H1 (cell line): ENCODE results near the gene MARK3. TPM values are rescaled to one million over a fixed set of nuclear protein-coding genes. Genes with fewer than 3 reads are reported as not detected.

Source experiments
- CTCF ChIA-PET: fragments of 300-600 bp; sonication (Branson Sonifier 250); formaldehyde crosslinking; loops from one replicate; lab custom pipeline; 2021; ENCODE audit not compliant: partially characterized antibody; lab: Charles Lee
- POLR2A ChIA-PET: fragments of 300-600 bp; sonication (Branson Sonifier 250); formaldehyde crosslinking; loops from one replicate; lab custom pipeline; 2021; ENCODE audit warnings: inconsistent platforms; ENCODE audit not compliant: partially characterized antibody; lab: Charles Lee
- DNase-seq, 2 experiments: peaks; one replicate each; pipeline versions ENCODE4 v3.0.0 to v3.0.0-alpha.2; 2010 to 2022; ENCODE audit warnings: low spot score in 2 of 2, low read depth in 1 of 2, mixed read lengths in 1 of 2
- FAIRE-seq: peaks from 2 replicates; lab custom pipeline; 2011; peaks lifted over from hg19 to GRCh38; lab: Jason Lieb, UNC
- H2AFZ ChIP-seq: 2 replicates; pipeline ENCODE4 v1.8.1; 2012; ENCODE audit warnings: low read length, inconsistent platforms
- H2AK5ac ChIP-seq: 2 replicates; pipeline ENCODE4 v1.6.1; 2013; ENCODE audit warnings: low read depth, low read length
- H2BK120ac ChIP-seq: replicated peaks from 2 replicates; pipeline ENCODE3; 2013; ENCODE audit warnings: low read depth, low read length, inconsistent platforms
- H2BK12ac ChIP-seq: 2 replicates; pipeline ENCODE4 v1.6.1; 2013; ENCODE audit warnings: low read depth, low read length
- H2BK15ac ChIP-seq: 2 replicates; pipeline ENCODE4 v1.6.1; 2013; ENCODE audit warnings: low read length
- H2BK20ac ChIP-seq: 2 replicates; pipeline ENCODE4 v1.6.1; 2013; ENCODE audit warnings: low read length
- H2BK5ac ChIP-seq: 2 replicates; pipeline ENCODE4 v1.6.1; 2013; ENCODE audit warnings: low read depth, low read length
- H3K14ac ChIP-seq: 2 replicates; pipeline ENCODE4 v1.6.1; 2013; ENCODE audit warnings: inconsistent platforms; ENCODE audit not compliant: insufficient read length
- H3K18ac ChIP-seq: 2 replicates; pipeline ENCODE4 v1.6.1; 2013; ENCODE audit warnings: low read length; ENCODE audit errors: extremely low read depth
- H3K23ac ChIP-seq: 2 replicates; pipeline ENCODE4 v1.6.1; 2013; ENCODE audit warnings: inconsistent platforms; ENCODE audit not compliant: insufficient read length
- H3K23me2 ChIP-seq: 2 replicates; pipeline ENCODE4 v1.6.1; 2013; ENCODE audit warnings: low read depth, low read length
- H3K27ac ChIP-seq: 2 replicates; pipeline ENCODE4 v1.6.1; 2011; ENCODE audit warnings: low read depth, low read length, inconsistent platforms
- H3K27me3 ChIP-seq, 4 experiments: replicated peaks in 1 of 4; 1 replicate in 1 of 4; 2 replicates in 3 of 4; pipeline versions ENCODE4 v1.6.1 to v1.8.1; 2011 to 2013; ENCODE audit warnings: low read length in 3 of 4, mild to moderate bottlenecking in 3 of 4, inconsistent platforms in 2 of 4, mixed read lengths in 2 of 4, moderate library complexity in 1 of 4; ENCODE audit not compliant: control insufficient read depth in 3 of 4, insufficient read depth in 3 of 4; ENCODE audit errors: extremely low read depth in 1 of 4
- H3K36me3 ChIP-seq, 4 experiments: 2 replicates each; pipeline versions ENCODE4 v1.6.1 to v1.8.1; 2011 to 2013; ENCODE audit warnings: mild to moderate bottlenecking in 4 of 4, low read length in 3 of 4, moderate library complexity in 2 of 4, control low read depth in 1 of 4, inconsistent platforms in 1 of 4; ENCODE audit not compliant: insufficient read depth in 4 of 4, control insufficient read depth in 2 of 4
- H3K4ac ChIP-seq: replicated peaks from 2 replicates; pipeline ENCODE3; 2013; ENCODE audit warnings: low read length, low read depth, mixed read lengths, inconsistent platforms; ENCODE audit not compliant: insufficient read length
- H3K4me1 ChIP-seq, 4 experiments: replicated peaks in 1 of 4; 1 replicate in 1 of 4; 2 replicates in 3 of 4; pipeline versions ENCODE4 v1.6.1 to v1.8.1; 2011 to 2013; ENCODE audit warnings: low read length in 3 of 4, inconsistent platforms in 2 of 4, mixed read lengths in 1 of 4; ENCODE audit not compliant: insufficient read depth in 4 of 4, control insufficient read depth in 3 of 4
- H3K4me2 ChIP-seq, 2 experiments: 2 replicates each; pipeline versions ENCODE4 v1.6.1 to v1.8.1; 2011 to 2013; ENCODE audit warnings: low read depth in 2 of 2, low read length in 2 of 2, control low read depth in 1 of 2, inconsistent platforms in 1 of 2, mild to moderate bottlenecking in 1 of 2; ENCODE audit not compliant: insufficient read depth in 1 of 2
- H3K4me3 ChIP-seq, 4 experiments: fragments of 200-600, 300-600 bp in 1 of 4; sonication (generic), shearing (Covaris generic), sonication (Bioruptor Twin) in 1 of 4; 2 replicates each; pipeline versions ENCODE4 v1.5.1 to v1.8.1; 2011 to 2016; ENCODE audit warnings: low read length in 4 of 4, low read depth in 3 of 4, control low read depth in 2 of 4, inconsistent platforms in 2 of 4, mild to moderate bottlenecking in 2 of 4, mixed read lengths in 1 of 4, moderate library complexity in 1 of 4; ENCODE audit not compliant: insufficient read depth in 2 of 4; ENCODE audit errors: extremely low read depth in 1 of 4
- H3K56ac ChIP-seq: replicated peaks from 2 replicates; pipeline ENCODE3; 2013; ENCODE audit warnings: low read depth, mild to moderate bottlenecking, mixed read lengths, low read length, inconsistent platforms; ENCODE audit not compliant: insufficient read length
- H3K79me1 ChIP-seq: 2 replicates; pipeline ENCODE4 v1.6.1; 2013; ENCODE audit warnings: low read depth, low read length, control low read depth
- H3K79me2 ChIP-seq, 2 experiments: 2 replicates each; pipeline versions ENCODE4 v1.6.1 to v1.8.1; 2012 to 2013; ENCODE audit warnings: low read length in 2 of 2, mild to moderate bottlenecking in 2 of 2, inconsistent platforms in 1 of 2; ENCODE audit not compliant: insufficient read depth in 2 of 2, control insufficient read depth in 1 of 2
- H3K9ac ChIP-seq, 4 experiments: replicated peaks in 1 of 4; 1 replicate in 1 of 4; 2 replicates in 3 of 4; pipeline versions ENCODE4 v1.6.1 to v1.8.1; 2011 to 2013; ENCODE audit warnings: low read depth in 3 of 4, low read length in 3 of 4, control low read depth in 2 of 4, mild to moderate bottlenecking in 2 of 4, moderate library complexity in 2 of 4, inconsistent platforms in 1 of 4; ENCODE audit errors: extremely low read depth in 1 of 4
- H3K9me3 ChIP-seq, 2 experiments: 2 replicates each; pipeline versions ENCODE4 v1.6.1 to v1.8.1; 2012 to 2013; ENCODE audit warnings: mild to moderate bottlenecking in 2 of 2, moderate library complexity in 2 of 2, control low read depth in 1 of 2, inconsistent platforms in 1 of 2, low read depth in 1 of 2, low read length in 1 of 2, mixed read lengths in 1 of 2; ENCODE audit not compliant: insufficient read depth in 2 of 2
- H4K20me1 ChIP-seq, 2 experiments: replicated peaks in 1 of 2; 2 replicates each; pipeline versions ENCODE3 to v1.8.1; 2011 to 2013; ENCODE audit warnings: inconsistent platforms in 2 of 2, low read length in 2 of 2, mild to moderate bottlenecking in 1 of 2; ENCODE audit not compliant: insufficient read depth in 2 of 2, control insufficient read depth in 1 of 2
- H4K5ac ChIP-seq: 2 replicates; pipeline ENCODE4 v1.6.1; 2013; ENCODE audit warnings: low read length, low read depth, mixed read lengths, inconsistent platforms; ENCODE audit not compliant: insufficient read length
- H4K8ac ChIP-seq: 2 replicates; pipeline ENCODE4 v1.8.0; 2013; ENCODE audit warnings: mild to moderate bottlenecking, moderate library complexity, low read length, inconsistent platforms; ENCODE audit not compliant: insufficient read depth; ENCODE audit errors: extremely low read depth
- H4K91ac ChIP-seq: replicated peaks from 2 replicates; pipeline ENCODE3; 2013; ENCODE audit warnings: low read length, mixed read lengths, inconsistent platforms; ENCODE audit not compliant: insufficient read length
- BRCA1 ChIP-seq: IDR thresholded peaks from 2 replicates; pipeline ENCODE4 v1.6.1; 2012; ENCODE audit warnings: low read depth, low read length, improper control_type of control experiment
- JUN ChIP-seq: IDR thresholded peaks from 2 replicates; pipeline ENCODE4 v1.6.1; 2011; ENCODE audit warnings: low read depth, mild to moderate bottlenecking, improper control_type of control experiment, low read length
- MAFK ChIP-seq: IDR thresholded peaks from 2 replicates; pipeline ENCODE4 v1.6.1; 2012; ENCODE audit warnings: low read depth, mild to moderate bottlenecking, improper control_type of control experiment, low read length
- WGBS, 2 experiments: shearing (Covaris generic) in 1 of 2; methylation state at CpG; one replicate each; pipeline versions ENCODE4 v1.1.6 to v1.1.7; 2013 to 2015; ENCODE audit warnings: low lambda C conversion rate in 2 of 2, mixed read lengths in 2 of 2, inconsistent platforms in 1 of 2, low coverage in 1 of 2, missing lambda C conversion rate in 1 of 2; ENCODE audit not compliant: insufficient replicate concordance in 2 of 2, insufficient coverage in 1 of 2, insufficient read length in 1 of 2; ENCODE audit errors: extremely low coverage in 1 of 2, missing lambda C conversion rate in 1 of 2; 5-methylcytosine and 5-hydroxymethylcytosine counted together
- polyA plus RNA-seq, 7 experiments: library from polyadenylated mRNA; depleted of rRNA in 3 of 7; stranded (reverse) in 5 of 7; unstranded in 2 of 7; fragments of >200 nt in 5 of 7; fragments of 200-250 nt in 2 of 7; gene quantifications; 1 replicate in 5 of 7; 2 replicates in 1 of 7; 4 replicates in 1 of 7; pipeline versions ENCODE4 v1.2.1 to v1.2.3, GENCODE V29; 2011 to 2013; ENCODE audit warnings: missing spikeins in 2 of 7, mixed read lengths in 2 of 7
- total RNA-seq: library from RNA; stranded (reverse); fragmentation: NEBNext Ultra II Directional; extraction: Animal tissue kit (Norgen Biotek cat#: 25700); gene quantifications from 2 replicates; pipeline ENCODE4 v1.2.1, GENCODE V29; 2021

MARK3 gene
- total and polyA plus RNA-seq, 2 of the 8 experiments (the other 6 are each of a cell fraction or from before 2014, with no cell fraction given): 39.4 to 76.9 TPM

GRCh38 chr14:103360548-103360947, 24.7 kb upstream of the MARK3 start:
- Histone ChIP-seq H3K9ac (no peak overlapping the region), H2BK120ac (no peak overlapping the region), H3K4me3 (no peak overlapping the region), H3K36me3 (no peaks in the 10 kb centered on the region), H4K8ac (peak overlapping the region; percentile 28; the same call in 1 of the 2 replicates), H3K4me2 (no peak overlapping the region), H3K18ac (no peak overlapping the region), H3K79me2 (no peaks in the 10 kb centered on the region), H2BK20ac (no peak overlapping the region), H2AK5ac (no peak overlapping the region), H2BK12ac (0 out of 2 replicates have a peak overlapping the region, but pooled peaks have one; percentile 46), H3K79me1 (no peaks in the 10 kb centered on the region), H3K14ac (no peak overlapping the region), H3K23me2 (no peaks in the 10 kb centered on the region), H4K5ac (no peak overlapping the region), H3K27me3 (no peaks in the 10 kb centered on the region), H2AFZ (0 out of 2 replicates have a peak overlapping the region, but pooled peaks have one; percentile 49), H2BK5ac (no peak overlapping the region), H3K4me1 (peaks cover 0 to 5% (median 0%) of the 10 kb centered on the region in 4 experiments; a peak in 3 of 7 replicates), H3K23ac (no peak overlapping the region), H3K27ac (no peak overlapping the region), H4K20me1 (no peaks in the 10 kb centered on the region), H3K9me3 (peaks cover 0 to 7% of the 10 kb centered on the region in 2 experiments; a peak in 1 of 4 replicates), H4K91ac (no peak overlapping the region), H2BK15ac (no peak overlapping the region), H3K4ac (no peak overlapping the region), H3K56ac (no peak overlapping the region)
- FAIRE-seq (no peak), DNase-seq (no peak)
- CTCF ChIA-PET: interaction anchor here (1.2 kb wide), 1 partner anchor 30 kb away, joined by 8 read pairs; no protein-coding TSS in a partner anchor
- POLR2A ChIA-PET: interaction anchor here (1.1 to 1.8 kb wide), 3 partner anchors 17 to 23 kb away, joined by 5 to 7 read pairs (median 6); no protein-coding TSS in a partner anchor
- 92% methylated on average over 7 of the region's 7 CpGs; no CpG with 5 or more reads in 1 of the 2 experiments for WGBS, 2 experiments
- TF ChIP-seq MAFK (no peak), JUN (no peak), BRCA1 (no peak)
